GM23338 (cell line): Measurements from ENCODE around the gene SLC13A3. TPM values are rescaled to one million over a fixed set of nuclear protein-coding genes. Genes with fewer than 3 reads are reported as not detected.

Experiments
- ATAC-seq: fragments of 200-7000 bp; cut with Tn5 transposase; 3 replicates; pipeline ENCODE4 v1.9.1; 2020
- DNase-seq: peaks from one replicate; pipeline ENCODE4 v3.0.0-alpha.2; 2015; ENCODE audit warnings: low spot score
- H2AFZ ChIP-seq: fragments of 200-600 bp; sonication (generic); 2 replicates; pipeline ENCODE4 v1.8.0; 2016; ENCODE audit warnings: antibody characterized with exemption, mild to moderate bottlenecking, moderate library complexity
- H3F3A ChIP-seq: fragments of 200-600 bp; sonication (generic); replicated peaks from 2 replicates; pipeline ENCODE4 v1.8.0; 2017; ENCODE audit warnings: antibody characterized with exemption, mixed run types, low read depth
- H3K27ac ChIP-seq: fragments of 200-600 bp; sonication (generic); 2 replicates; pipeline ENCODE4 v1.6.1; 2016; ENCODE audit warnings: low read depth
- H3K27me3 ChIP-seq: fragments of 200-600 bp; sonication (generic); 2 replicates; pipeline ENCODE4 v1.8.0; 2016; ENCODE audit warnings: mild to moderate bottlenecking, mixed run types, moderate library complexity; ENCODE audit not compliant: insufficient read depth
- H3K36me3 ChIP-seq: fragments of 200-600 bp; sonication (generic); 2 replicates; pipeline ENCODE4 v1.8.0; 2016; ENCODE audit warnings: mild to moderate bottlenecking; ENCODE audit not compliant: insufficient read depth
- H3K4me1 ChIP-seq: fragments of 200-600 bp; sonication (generic); 2 replicates; pipeline ENCODE4 v1.8.0; 2016; ENCODE audit warnings: mild to moderate bottlenecking, moderate library complexity; ENCODE audit not compliant: insufficient read depth
- H3K4me2 ChIP-seq: fragments of 200-600 bp; sonication (generic); 2 replicates; pipeline ENCODE4 v1.7.1; 2017; ENCODE audit warnings: mixed run types
- H3K4me3 ChIP-seq: fragments of 200-600 bp; sonication (generic); 2 replicates; pipeline ENCODE4 v1.6.1; 2016; ENCODE audit warnings: mixed run types
- H3K79me2 ChIP-seq: fragments of 200-600 bp; sonication (generic); replicated peaks from 2 replicates; pipeline ENCODE4 v1.8.0; 2017; ENCODE audit warnings: mild to moderate bottlenecking; ENCODE audit not compliant: insufficient read depth
- H3K9me2 ChIP-seq: fragments of 200-600 bp; sonication (generic); 2 replicates; pipeline ENCODE4 v1.8.0; 2017; ENCODE audit not compliant: insufficient read depth
- H4K20me1 ChIP-seq: fragments of 200-600 bp; sonication (generic); replicated peaks from 2 replicates; pipeline ENCODE4 v1.8.0; 2017; ENCODE audit warnings: mild to moderate bottlenecking; ENCODE audit not compliant: insufficient read depth
- H3K27ac Mint-ChIP-seq: 2 replicates; pipeline ENCODE4 v1.8.0; 2020; ENCODE audit warnings: inconsistent platforms, mild to moderate bottlenecking, moderate library complexity, mixed read lengths
- H3K27me3 Mint-ChIP-seq: 3 replicates; pipeline ENCODE4 v1.8.0; 2022; ENCODE audit warnings: low read depth, mild to moderate bottlenecking, moderate library complexity, mixed read lengths, inconsistent platforms; ENCODE audit not compliant: insufficient read depth, poor library complexity
- H3K36me3 Mint-ChIP-seq: 3 replicates; pipeline ENCODE4 v1.8.0; 2021; ENCODE audit warnings: low read depth, mild to moderate bottlenecking, inconsistent platforms, moderate library complexity, mixed read lengths
- H3K4me1 Mint-ChIP-seq: 3 replicates; pipeline ENCODE4 v1.8.0; 2020; ENCODE audit warnings: mild to moderate bottlenecking, inconsistent platforms, mixed read lengths
- H3K4me3 Mint-ChIP-seq: 3 replicates; pipeline ENCODE4 v1.8.0; 2021; ENCODE audit warnings: moderate library complexity, mild to moderate bottlenecking, inconsistent platforms, mixed read lengths
- H3K9me3 Mint-ChIP-seq: 3 replicates; pipeline ENCODE4 v1.8.0; 2020; ENCODE audit warnings: moderate library complexity, mild to moderate bottlenecking, inconsistent platforms, mixed read lengths
- CTCF ChIP-seq, 2 experiments: fragments of 200-600 bp in 1 of 2; sonication (generic) in 1 of 2; conservative IDR thresholded peaks; 2 replicates each; pipeline versions ENCODE4 v1.5.1 to v1.6.1; 2016 to 2017; ENCODE audit warnings: antibody characterized with exemption in 2 of 2, low read depth in 2 of 2, mild to moderate bottlenecking in 2 of 2, moderate library complexity in 1 of 2
- ETS1 ChIP-seq: IDR thresholded peaks from 2 replicates; pipeline ENCODE4 v1.6.1; 2016; ENCODE audit warnings: antibody characterized with exemption
- JUNB ChIP-seq: IDR thresholded peaks from one replicate; pipeline ENCODE4 v1.6.1; 2016; ENCODE audit warnings: antibody characterized with exemption; ENCODE audit not compliant: unreplicated experiment
- POLR2AphosphoS5 ChIP-seq: IDR thresholded peaks from 2 replicates; pipeline ENCODE4 v1.6.1; 2016; ENCODE audit warnings: antibody characterized with exemption, low read depth
- REST ChIP-seq: IDR thresholded peaks from one replicate; pipeline ENCODE4 v1.6.1; 2018; ENCODE audit warnings: antibody characterized with exemption; ENCODE audit not compliant: unreplicated experiment
- ZNF462 ChIP-seq: fragments of 250-450 bp; sonication (Bioruptor Pico); IDR thresholded peaks from 2 replicates; pipeline ENCODE4 v1.5.0; 2020; ENCODE audit warnings: mild to moderate bottlenecking, moderate library complexity
- polyA plus RNA-seq: library from polyadenylated mRNA; unstranded; fragments of >200 nt; fragmentation: Nextera tagmentation; extraction: Ambion mirVana; gene quantifications from 2 replicates; pipeline ENCODE4 v1.2.1, GENCODE V29; 2016
- total RNA-seq: library from RNA; depleted of rRNA; stranded (reverse); fragments of >200 nt; shearing (Covaris generic); gene quantifications from 2 replicates; pipeline ENCODE4 v1.2.3, GENCODE V29; 2014

The SLC13A3 gene
- total and polyA plus RNA-seq, 2 experiments from 2014 or later = 8.6 to 9.1 TPM

GRCh38 chr20:46605181-46605580, 46.1 kb downstream of the SLC13A3 start:
- Histone ChIP-seq H3F3A (no peaks in the 10 kb centered on the region), H3K79me2 (no peaks in the 10 kb centered on the region), H3K27me3 (no peaks in the 10 kb centered on the region), H3K4me2 (no peak overlapping the region), H2AFZ (no peak overlapping the region), H3K4me1 (no peaks in the 10 kb centered on the region), H3K9me2 (no peaks in the 10 kb centered on the region), H3K27ac (no peak overlapping the region), H3K4me3 (no peak overlapping the region), H4K20me1 (no peaks in the 10 kb centered on the region), H3K36me3 (no peaks in the 10 kb centered on the region; the same call in 1 of the 2 replicates)
- DNase-seq (no peak), ATAC-seq (no peak)
- no peak overlapping the region for H3K4me3 Mint-ChIP-seq
- no peak for TF ChIP-seq JUNB
- TF ChIP-seq CTCF (conservative IDR thresholded peaks at IDR 0.05; ENCODE audit: low read depth in 2 of 2) = no peak
- no peak for TF ChIP-seq ZNF462 (CRISPR knock-in tag)
- TF ChIP-seq REST = no peak
- TF ChIP-seq ETS1 = no peak
- TF ChIP-seq POLR2AphosphoS5 = no peak
- H3K4me1 Mint-ChIP-seq = no peaks in the 10 kb centered on the region
- peaks cover 2% of the 10 kb centered on the region; the same call in 1 of the 3 replicates for H3K9me3 Mint-ChIP-seq
- peaks cover 6% of the 10 kb centered on the region for H3K27me3 Mint-ChIP-seq
- H3K27ac Mint-ChIP-seq = no peak overlapping the region
- H3K36me3 Mint-ChIP-seq = no peaks in the 10 kb centered on the region
